Adrenal gland (tissue), 12 donors: ENCODE measurements around the gene TRMT2A. TPM values are rescaled to one million over a fixed set of nuclear protein-coding genes. Genes with fewer than 3 reads are reported as not detected.

Source experiments
- DNase-seq, 7 donors: peaks; one replicate each; pipeline ENCODE4 v3.0.0-alpha.2; 2019 to 2020
- H3K27ac ChIP-seq, 5 donors: fragments of 200-600 bp; sonication (generic) in 4 of 5; 1 replicate in 3 of 5; 2 replicates in 2 of 5; pipeline versions ENCODE4 v1.5.1 to v1.8.0; 2016 to 2020; ENCODE audit warnings: mild to moderate bottlenecking in 1 of 5
- H3K27me3 ChIP-seq: fragments of 200-600 bp; 2 replicates; pipeline ENCODE4 v1.8.0; 2021
- H3K36me3 ChIP-seq, 2 donors: fragments of 200-600 bp; replicated peaks in 1 of 2; 1 replicate in 1 of 2; 2 replicates in 1 of 2; pipeline versions ENCODE4 v1.5.1 to v1.8.0; 2018 to 2022
- H3K4me1 ChIP-seq, 2 donors: fragments of 200-600 bp; replicated peaks in 1 of 2; 1 replicate in 1 of 2; 2 replicates in 1 of 2; pipeline versions ENCODE4 v1.5.1 to v1.8.0; 2018 to 2021
- H3K4me3 ChIP-seq, 4 donors: fragments of 200-600 bp; sonication (generic) in 3 of 4; one replicate each; pipeline ENCODE4 v1.5.1; 2016 to 2018
- H3K9me3 ChIP-seq, 3 donors: fragments of 200-600 bp; sonication (generic) in 1 of 3; replicated peaks in 1 of 3; 1 replicate in 2 of 3; 2 replicates in 1 of 3; pipeline versions ENCODE4 v1.5.1 to v1.8.0; 2016 to 2021
- CTCF ChIP-seq, 6 experiments: fragments of 450-650 bp in 4 of 6; fragments of 200-600 bp in 2 of 6; sonication (generic) in 1 of 6; IDR thresholded peaks; 1 replicate in 5 of 6; 2 replicates in 1 of 6; pipeline versions ENCODE4 v1.5.1 to v1.8.0; 2016 to 2021; ENCODE audit warnings: antibody characterized with exemption in 6 of 6, mild to moderate bottlenecking in 2 of 6, moderate library complexity in 1 of 6
- POLR2A ChIP-seq, 2 donors: fragments of 450-650 bp; IDR thresholded peaks; one replicate each; pipeline ENCODE4 v1.6.1; 2017; ENCODE audit warnings: antibody characterized with exemption in 2 of 2, mild to moderate bottlenecking in 2 of 2, moderate library complexity in 1 of 2
- WGBS, 4 donors: extraction: QIAGEN DNeasy Blood & Tissue Kit in 2 of 4; methylation state at CpG; one replicate each; pipeline versions ENCODE4 v1.1.5 to v1.1.7; 2013 to 2017; 5-methylcytosine and 5-hydroxymethylcytosine counted together
- intact Hi-C, 2 donors: fragments of 100-400 bp; cut with DNase I; formaldehyde crosslinking; loops; one replicate each; pipeline versions ENCODE4 v1.14.1 to v1.15.0; 2022 to 2023
- polyA plus RNA-seq, 3 donors: library from polyadenylated mRNA; stranded (reverse); fragments of 200-250 nt in 2 of 3; fragments of 350-450 nt in 1 of 3; fragmentation: Illumina TruSeq in 1 of 3; extraction: RNeasy Lipid Tissue Mini Kit (QIAGEN cat#74804) in 1 of 3; gene quantifications; one replicate each; pipeline ENCODE4 v1.2.3, GENCODE V29; 2013 to 2014
- total RNA-seq, 9 donors: library from RNA; depleted of rRNA in 4 of 9; stranded (reverse); fragments of >200 nt in 4 of 9; fragments of 120-200 nt in 1 of 9; fragmentation: NEBNext Ultra II Directional in 1 of 9; extraction: Animal tissue kit (Norgen Biotek cat#: 25700) in 1 of 9; gene quantifications; one replicate each; pipeline versions ENCODE4 v1.1.0 to v1.2.4, GENCODE V29; 2013 to 2023
- donor health status: healthy with polysubstance abuse.
- donor health status: Bipolar disorder and iron deficiency.
- donor health status: DM: yes; HTN: yes; CAD: no.
- donor health status: DM: no; HTN: no; CAD: no.
- donor health status: DM: no; HTN: no; CAD: no.
- donor health status: DM: yes; HTN: yes; CAD: no.

TRMT2A gene
- total and polyA plus RNA-seq, 12 donors: 22.4 to 283 (median 66.8) TPM

DNA sequence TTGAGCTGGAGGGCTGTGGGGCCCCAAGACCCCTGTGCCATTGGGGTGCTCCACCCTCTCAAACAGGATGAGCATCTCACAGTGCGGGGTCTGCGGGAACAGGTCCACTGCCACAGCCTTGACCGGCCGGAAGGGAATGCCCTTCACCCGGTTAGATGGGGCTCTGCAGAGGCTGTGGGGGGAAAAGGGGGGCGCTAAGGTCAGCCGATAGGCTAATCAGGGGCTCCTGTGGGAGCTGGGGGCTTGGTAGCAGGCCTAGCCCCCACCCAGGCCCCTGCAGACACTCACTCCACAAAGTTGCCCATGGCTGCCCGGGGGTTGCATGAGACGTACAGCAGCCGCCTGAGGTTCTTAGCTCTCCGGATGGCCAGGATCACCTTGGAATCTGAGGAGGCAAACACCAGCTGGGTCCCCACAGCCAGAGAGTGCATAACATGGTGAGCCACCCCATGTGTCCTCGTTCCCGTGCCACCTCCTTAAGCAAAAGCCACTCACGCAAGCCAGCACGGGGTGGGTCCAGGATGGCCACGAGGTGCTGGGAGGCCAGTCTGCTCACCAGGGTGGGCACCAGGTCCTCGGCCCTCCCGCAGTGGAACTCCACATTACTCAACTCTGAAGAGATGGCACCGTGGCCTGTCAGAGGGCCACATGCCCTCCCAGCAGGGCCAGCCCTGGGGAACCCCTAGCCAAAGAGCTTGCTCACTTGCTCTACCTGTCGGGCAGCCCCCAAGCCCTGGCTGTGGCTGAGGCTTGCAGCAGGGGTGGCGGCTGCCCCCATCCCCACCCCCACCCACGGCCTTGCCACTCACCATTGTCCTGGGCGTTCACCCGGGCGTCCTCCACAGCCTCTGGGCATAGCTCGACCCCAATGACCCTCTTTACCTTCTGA lies 4.2 kb downstream of the TRMT2A start:
- Histone ChIP-seq H3K4me1 (peaks cover 10 to 14% of the 10 kb centered on the region in 2 donors), H3K9me3 (no peaks in the 10 kb centered on the region), H3K4me3 (no peak overlapping the region), H3K36me3 (peaks cover 0 to 73% of the 10 kb centered on the region in 2 donors), H3K27ac (peak overlapping the region in 3 of 5 donors; percentile 51 to 52 (median 52)), H3K27me3 (no peaks in the 10 kb centered on the region)
- TF ChIP-seq POLR2A (IDR thresholded peaks at IDR 0.05) (no peak), CTCF (IDR thresholded peaks at IDR 0.05) (no peak)
- intact Hi-C loops: no loop called here
- 64 to 82% (median 77%) methylated on average over 8 to 26 of the region's 26 CpGs for WGBS, 4 donors
- DNase-seq: peak in 1 of 7 donors; percentile 17

GRCh38 chr22:20111689-20112622 lies 5.1 kb downstream of the TRMT2A start:
- WGBS, 4 donors: 46 to 62% (median 58%) methylated on average over 4 to 7 of the region's 7 CpGs
- no peak for TF ChIP-seq CTCF (IDR thresholded peaks at IDR 0.05)
- no peak for TF ChIP-seq POLR2A (IDR thresholded peaks at IDR 0.05)
- Histone ChIP-seq H3K4me1 (peaks cover 10 to 13% of the 10 kb centered on the region in 2 donors), H3K27me3 (no peaks in the 10 kb centered on the region), H3K27ac (peak overlapping the region in 3 of 5 donors; percentile 51 to 52 (median 52)), H3K4me3 (no peak overlapping the region), H3K9me3 (no peaks in the 10 kb centered on the region), H3K36me3 (peaks cover 0 to 82% of the 10 kb centered on the region in 2 donors)
- peak in 3 of 7 donors; percentile 55 to 59 (median 58) for DNase-seq
- intact Hi-C loops: no loop called here

GRCh38 chr22:20111045-20111688 lies 5.9 kb downstream of the TRMT2A start:
- peak overlapping the region in 1 of 5 donors; percentile 52 for H3K27ac ChIP-seq
- WGBS, 4 donors: 60 to 64% (median 61%) methylated on average over 14 of the region's 14 CpGs
- no peaks in the 10 kb centered on the region for H3K27me3 ChIP-seq
- TF ChIP-seq CTCF (IDR thresholded peaks at IDR 0.05) (peak in 5 of 6 experiments; percentile 17 to 35 (median 32)), POLR2A (IDR thresholded peaks at IDR 0.05) (no peak)
- H3K4me1 ChIP-seq: peaks cover 6 to 9% of the 10 kb centered on the region in 2 donors
- peaks cover 0 to 90% of the 10 kb centered on the region in 2 donors for H3K36me3 ChIP-seq
- DNase-seq: no peak
- no peak overlapping the region for H3K4me3 ChIP-seq
- intact Hi-C loops: no loop called here
- no peaks in the 10 kb centered on the region for H3K9me3 ChIP-seq
